H9 (cell line): ENCODE measurements around the gene ERI3. TPM values are rescaled to one million over a fixed set of nuclear protein-coding genes. Genes with fewer than 3 reads are reported as not detected.

Experiments
- DNase-seq: peaks from one replicate; pipeline ENCODE4 v3.0.0-alpha.2; 2017
- H2AFZ ChIP-seq: one replicate; pipeline ENCODE4 v1.6.1; 2013; ENCODE audit warnings: mild to moderate bottlenecking, low read length, control low read depth, moderate library complexity
- H2AK5ac ChIP-seq: 2 replicates; pipeline ENCODE4 v1.6.1; 2013; ENCODE audit warnings: low read length, control low read depth, mixed read lengths; ENCODE audit not compliant: insufficient read length
- H2BK120ac ChIP-seq: one replicate; pipeline ENCODE4 v1.6.1; 2013; ENCODE audit warnings: low read depth, mild to moderate bottlenecking, low read length, control low read depth, inconsistent platforms; ENCODE audit not compliant: poor library complexity, severe bottlenecking
- H2BK12ac ChIP-seq: 2 replicates; pipeline ENCODE4 v1.6.1; 2013; ENCODE audit warnings: low read length, control low read depth, mixed read lengths, low read depth; ENCODE audit not compliant: insufficient read length
- H2BK15ac ChIP-seq: 2 replicates; pipeline ENCODE4 v1.6.1; 2013; ENCODE audit warnings: low read depth, low read length, control low read depth
- H2BK20ac ChIP-seq: one replicate; pipeline ENCODE4 v1.6.1; 2013; ENCODE audit warnings: low read depth, mild to moderate bottlenecking, low read length, control low read depth, inconsistent platforms; ENCODE audit not compliant: poor library complexity, severe bottlenecking
- H2BK5ac ChIP-seq: 2 replicates; pipeline ENCODE4 v1.6.1; 2013; ENCODE audit warnings: low read length, control low read depth, mixed read lengths; ENCODE audit not compliant: insufficient read length
- H3K14ac ChIP-seq: 2 replicates; pipeline ENCODE4 v1.6.1; 2013; ENCODE audit warnings: low read length, control low read depth; ENCODE audit not compliant: insufficient read depth
- H3K18ac ChIP-seq: 2 replicates; pipeline ENCODE4 v1.6.1; 2013; ENCODE audit warnings: low read depth, mild to moderate bottlenecking, mixed read lengths, low read length, control low read depth; ENCODE audit not compliant: insufficient read length
- H3K23ac ChIP-seq: 2 replicates; pipeline ENCODE4 v1.6.1; 2013; ENCODE audit warnings: low read length, control low read depth, mixed read lengths, low read depth; ENCODE audit not compliant: insufficient read length
- H3K23me2 ChIP-seq: 2 replicates; pipeline ENCODE4 v1.6.1; 2013; ENCODE audit warnings: low read depth, mild to moderate bottlenecking, mixed read lengths, low read length, control low read depth; ENCODE audit not compliant: insufficient read length, poor library complexity, severe bottlenecking
- H3K27ac ChIP-seq: 2 replicates; pipeline ENCODE4 v1.5.1; 2013; ENCODE audit warnings: low read length, control low read depth, mixed read lengths, low read depth; ENCODE audit not compliant: insufficient read length
- H3K27me3 ChIP-seq: 2 replicates; pipeline ENCODE4 v1.6.1; 2013; ENCODE audit warnings: low read length, control low read depth, inconsistent platforms; ENCODE audit not compliant: insufficient read depth
- H3K4ac ChIP-seq: 2 replicates; pipeline ENCODE4 v1.6.1; 2013; ENCODE audit warnings: low read depth, mild to moderate bottlenecking, control low read depth, inconsistent platforms, low read length, moderate library complexity
- H3K4me1 ChIP-seq: 2 replicates; pipeline ENCODE4 v1.6.1; 2013; ENCODE audit warnings: low read length, control low read depth, inconsistent platforms; ENCODE audit not compliant: insufficient read depth
- H3K4me2 ChIP-seq: 2 replicates; pipeline ENCODE4 v1.6.1; 2013; ENCODE audit warnings: low read length, control low read depth, mixed read lengths; ENCODE audit not compliant: insufficient read length, insufficient read depth
- H3K56ac ChIP-seq: 2 replicates; pipeline ENCODE4 v1.6.1; 2013; ENCODE audit warnings: low read depth, mild to moderate bottlenecking, mixed read lengths, low read length, control low read depth; ENCODE audit not compliant: insufficient read length
- H3K79me1 ChIP-seq: 2 replicates; pipeline ENCODE4 v1.6.1; 2013; ENCODE audit warnings: low read depth, mild to moderate bottlenecking, moderate library complexity, low read length, control low read depth, inconsistent platforms; ENCODE audit not compliant: insufficient read depth, poor library complexity, severe bottlenecking
- H3K79me2 ChIP-seq: 2 replicates; pipeline ENCODE4 v1.6.1; 2013; ENCODE audit warnings: low read length, control low read depth, inconsistent platforms; ENCODE audit not compliant: insufficient read depth
- H3K9ac ChIP-seq: 2 replicates; pipeline ENCODE4 v1.6.1; 2013; ENCODE audit warnings: low read length, control low read depth, mixed read lengths; ENCODE audit not compliant: insufficient read length; ENCODE audit errors: extremely low read depth
- H3K9me3 ChIP-seq: one replicate; pipeline ENCODE4 v1.6.1; 2013; ENCODE audit warnings: low read depth, low read length, inconsistent platforms; ENCODE audit not compliant: control insufficient read depth
- H3T11ph ChIP-seq: one replicate; pipeline ENCODE4 v1.6.1; 2013; ENCODE audit warnings: mild to moderate bottlenecking, low read length, control low read depth, inconsistent platforms
- H4K20me1 ChIP-seq: one replicate; pipeline ENCODE4 v1.6.1; 2013; ENCODE audit not compliant: control insufficient read depth, insufficient read length, insufficient read depth
- H4K5ac ChIP-seq: 2 replicates; pipeline ENCODE4 v1.6.1; 2013; ENCODE audit warnings: low read depth, mild to moderate bottlenecking, mixed read lengths, low read length, control low read depth; ENCODE audit not compliant: insufficient read length
- H4K8ac ChIP-seq: replicated peaks from 2 replicates; pipeline ENCODE4 v1.6.1; 2013; ENCODE audit warnings: low read length, control low read depth, mixed read lengths, low read depth; ENCODE audit not compliant: insufficient read length
- H4K91ac ChIP-seq: 2 replicates; pipeline ENCODE4 v1.6.1; 2013; ENCODE audit warnings: low read depth, mild to moderate bottlenecking, moderate library complexity, mixed read lengths, low read length, control low read depth; ENCODE audit not compliant: insufficient read length
- H3K27ac Mint-ChIP-seq, 3 experiments: 2 replicates in 2 of 3; 3 replicates in 1 of 3; pipeline ENCODE4 v1.8.0; 2020 to 2021; ENCODE audit warnings: mixed read lengths in 3 of 3, mild to moderate bottlenecking in 1 of 3, moderate library complexity in 1 of 3
- H3K27me3 Mint-ChIP-seq: 2 replicates; pipeline ENCODE4 v1.8.0; 2021; ENCODE audit warnings: low read depth, mild to moderate bottlenecking, moderate library complexity, mixed read lengths
- H3K36me3 Mint-ChIP-seq, 3 experiments: 2 replicates in 2 of 3; 3 replicates in 1 of 3; pipeline ENCODE4 v1.8.0; 2020 to 2021; ENCODE audit warnings: low read depth in 3 of 3, mixed read lengths in 3 of 3; ENCODE audit not compliant: insufficient read depth in 1 of 3
- H3K4me1 Mint-ChIP-seq, 2 experiments: 2 replicates each; pipeline ENCODE4 v1.8.0; 2020; ENCODE audit warnings: mixed read lengths in 2 of 2
- H3K4me3 Mint-ChIP-seq, 2 experiments: 2 replicates in 1 of 2; 3 replicates in 1 of 2; pipeline ENCODE4 v1.8.0; 2020 to 2021; ENCODE audit warnings: mild to moderate bottlenecking in 2 of 2, mixed read lengths in 2 of 2, moderate library complexity in 1 of 2
- H3K9me3 Mint-ChIP-seq, 2 experiments: 2 replicates in 1 of 2; 3 replicates in 1 of 2; pipeline ENCODE4 v1.8.0; 2020; ENCODE audit warnings: mild to moderate bottlenecking in 2 of 2, mixed read lengths in 2 of 2, moderate library complexity in 1 of 2
- CTCF ChIP-seq: fragments of 200-600 bp; sonication (generic); conservative IDR thresholded peaks from 3 replicates; pipeline ENCODE4 v1.8.0; 2021; ENCODE audit warnings: antibody characterized with exemption, mild to moderate bottlenecking
- WGBS: extraction: QIAGEN DNeasy Blood & Tissue Kit; methylation state at CpG from one replicate; pipeline ENCODE4 v1.1.7; 2013; ENCODE audit warnings: missing lambda C conversion rate, low lambda C conversion rate, mixed read lengths; ENCODE audit not compliant: insufficient read length; ENCODE audit errors: extremely low coverage; 5-methylcytosine and 5-hydroxymethylcytosine counted together
- total RNA-seq: library from RNA; stranded (reverse); gene quantifications from 2 replicates; pipeline ENCODE4 v1.2.1, GENCODE V29; 2021

The ERI3 gene
- total RNA-seq, 1 experiment from 2014 or later, result 61.6 TPM

GRCh38 chr1:44339731-44340130 is 15.3 kb downstream of the ERI3 start:
- H3T11ph ChIP-seq, result no peak overlapping the region
- H3K27me3 Mint-ChIP-seq, result no peaks in the 10 kb centered on the region
- H3K9me3 Mint-ChIP-seq, result peaks cover 4% of the 10 kb centered on the region in 2 experiments; a peak in 4 of 5 replicates
- no peak for DNase-seq
- WGBS, result no CpG with 5 or more reads among the region's 4 CpGs
- H2BK20ac ChIP-seq, result no peak overlapping the region
- no peaks in the 10 kb centered on the region for H3K9me3 ChIP-seq
- no peak overlapping the region for H3K27ac ChIP-seq
- H4K5ac ChIP-seq, result no peak overlapping the region
- H2BK5ac ChIP-seq, result no peak overlapping the region
- no peak for TF ChIP-seq CTCF
- H2BK12ac ChIP-seq, result no peak overlapping the region
- H4K20me1 ChIP-seq, result no peaks in the 10 kb centered on the region
- H2BK120ac ChIP-seq, result no peak overlapping the region
- peaks cover 23 to 44% (median 43%) of the 10 kb centered on the region in 3 experiments; a peak in 6 of 7 replicates for H3K36me3 Mint-ChIP-seq
- H3K23me2 ChIP-seq, result no peaks in the 10 kb centered on the region
- peaks cover 7% of the 10 kb centered on the region for H3K4me1 ChIP-seq
- no peak overlapping the region for H4K8ac ChIP-seq
- no peak overlapping the region for H3K4me2 ChIP-seq
- H3K23ac ChIP-seq, result no peak overlapping the region
- H3K79me1 ChIP-seq, result no peaks in the 10 kb centered on the region
- H2BK15ac ChIP-seq, result no peak overlapping the region
- no peak overlapping the region for H3K56ac ChIP-seq
- no peak overlapping the region; the same call in 1 of the 2 replicates for H3K14ac ChIP-seq
- no peaks in the 10 kb centered on the region; the same call in 1 of the 2 replicates for H3K79me2 ChIP-seq
- no peak overlapping the region for H3K4ac ChIP-seq
- H3K4me3 Mint-ChIP-seq, result 0 out of 5 replicates have a peak overlapping the region, but pooled peaks of 1 of the 2 experiments have one; percentile 4
- peaks cover 33 to 35% of the 10 kb centered on the region in 2 experiments for H3K4me1 Mint-ChIP-seq
- H2AFZ ChIP-seq, result no peak overlapping the region
- H3K9ac ChIP-seq, result no peak overlapping the region
- no peak overlapping the region for H3K18ac ChIP-seq
- no peak overlapping the region for H4K91ac ChIP-seq
- peak overlapping the region in 2 of 3 experiments; percentile 9 to 22; a peak in 1 of 7 replicates for H3K27ac Mint-ChIP-seq
- H3K27me3 ChIP-seq, result no peaks in the 10 kb centered on the region
- H2AK5ac ChIP-seq, result no peak overlapping the region
